ENCODE results near the gene RYR1.
"Not testable (repeated sequence)": the region's sequence is repeated elsewhere in the genome, so short reads cannot be mapped to it uniquely, and the experiment has no call there.

The RYR1 gene

DNA sequence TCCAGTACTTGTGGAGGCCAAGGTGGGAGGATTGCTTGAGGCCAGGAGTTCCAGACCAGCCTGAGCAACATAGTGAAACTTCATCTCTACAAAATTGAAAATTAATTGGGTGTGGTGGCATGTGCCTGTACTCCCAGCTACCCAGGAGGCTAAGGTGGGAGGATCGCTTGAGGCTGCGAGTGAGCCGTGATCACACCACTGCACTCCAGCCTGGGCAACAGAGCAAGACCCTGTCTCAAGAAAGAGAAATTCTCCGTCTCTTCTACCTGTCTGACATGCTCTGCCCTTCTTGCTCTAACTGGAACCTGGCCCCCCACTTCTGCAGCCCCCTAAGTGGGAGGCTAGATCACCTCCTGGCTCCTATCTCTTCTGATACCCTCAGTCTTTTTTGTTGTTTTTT, 192.9 kb downstream of the RYR1 start:
- no peak for DNase-seq

DNA sequence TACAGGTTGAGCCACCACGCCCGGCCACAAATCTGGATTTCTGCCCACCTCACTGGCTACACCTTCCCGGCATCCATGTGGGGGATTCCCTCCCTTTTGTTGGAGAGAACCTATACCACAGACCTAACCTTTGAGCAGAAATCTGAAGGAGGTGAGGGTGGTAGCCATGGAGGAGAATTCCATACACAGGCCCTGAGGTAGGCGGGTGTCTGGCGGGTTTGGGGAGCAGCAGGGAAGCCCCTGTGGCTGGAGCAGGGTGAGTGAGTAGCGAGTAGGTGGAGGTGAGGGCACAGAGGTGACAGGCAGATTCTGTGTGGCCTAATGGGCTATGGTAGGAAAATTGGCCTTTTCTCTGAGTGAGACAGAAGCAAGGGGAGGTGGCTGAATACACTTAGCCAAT, 196.1 kb downstream of the RYR1 start:
- DNase-seq, result no peak

- not testable (repeated sequence) for DNase-seq
Observed at GRCh38 chr19:38631301-38631700, 197.8 kb downstream of the RYR1 start.

GRCh38 chr19:38631811-38632475, 198.5 kb downstream of the RYR1 start:
- not testable (repeated sequence) for DNase-seq

- DNase-seq, result no peak
Observed at GRCh38 chr19:38632476-38633213, 199.2 kb downstream of the RYR1 start.

DNA sequence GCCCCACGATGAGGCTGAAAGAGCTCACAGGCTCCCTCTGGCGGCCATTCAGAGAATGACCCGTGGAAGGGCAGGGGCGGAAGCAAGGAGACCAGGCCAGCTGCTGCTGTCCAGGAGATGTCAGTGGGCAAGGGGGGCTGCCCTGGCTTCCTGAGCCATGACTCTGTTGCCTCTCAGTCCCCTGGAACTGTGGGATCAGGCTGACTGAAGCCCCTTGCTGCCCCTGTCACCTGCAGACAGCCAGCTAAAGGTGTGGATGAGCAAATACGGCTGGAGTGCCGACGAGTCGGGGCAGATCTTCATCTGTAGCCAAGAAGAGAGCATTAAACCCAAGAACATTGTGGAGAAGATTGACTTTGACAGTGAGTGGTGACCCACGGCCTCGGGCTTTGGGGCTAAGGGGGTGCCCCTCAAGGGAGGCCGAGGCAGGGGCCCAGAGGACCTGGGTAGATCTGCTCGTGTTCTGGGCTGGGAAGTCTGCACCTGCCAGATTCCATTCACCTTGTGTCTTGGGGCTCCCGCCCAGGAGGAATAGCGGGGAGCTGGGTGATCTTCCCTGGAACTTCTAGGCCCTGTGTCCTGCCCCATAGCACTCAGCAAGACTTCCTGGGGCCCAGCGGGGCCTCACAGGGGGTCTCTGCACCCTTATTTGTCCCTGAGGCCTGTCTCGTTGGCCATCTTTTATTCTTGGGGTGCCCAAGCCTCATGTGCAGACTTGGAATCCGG, 201.4 kb downstream of the RYR1 start:
- peak; percentile 81 for DNase-seq

- DNase-seq, result no peak
Observed at GRCh38 chr19:38635483-38636399, 202.2 kb downstream of the RYR1 start.

Measured in NCI-H345 (cell line).